Activated CD8-positive, alpha-beta memory T cell treated with anti-CD3 and anti-CD28 coated beads for 1 hour (primary cell): ENCODE measurements around the gene VSTM4.

Experiments used
- DNase-seq, 2 donors: peaks; one replicate each; pipeline ENCODE4 v3.0.0-alpha.2; 2020; ENCODE audit warnings: low read depth in 1 of 2; ENCODE audit errors: extremely low read depth in 1 of 2

The VSTM4 gene

GRCh38 chr10:49117376-49118070, 2.2 kb upstream of the VSTM4 start:
- no peak for DNase-seq

DNA sequence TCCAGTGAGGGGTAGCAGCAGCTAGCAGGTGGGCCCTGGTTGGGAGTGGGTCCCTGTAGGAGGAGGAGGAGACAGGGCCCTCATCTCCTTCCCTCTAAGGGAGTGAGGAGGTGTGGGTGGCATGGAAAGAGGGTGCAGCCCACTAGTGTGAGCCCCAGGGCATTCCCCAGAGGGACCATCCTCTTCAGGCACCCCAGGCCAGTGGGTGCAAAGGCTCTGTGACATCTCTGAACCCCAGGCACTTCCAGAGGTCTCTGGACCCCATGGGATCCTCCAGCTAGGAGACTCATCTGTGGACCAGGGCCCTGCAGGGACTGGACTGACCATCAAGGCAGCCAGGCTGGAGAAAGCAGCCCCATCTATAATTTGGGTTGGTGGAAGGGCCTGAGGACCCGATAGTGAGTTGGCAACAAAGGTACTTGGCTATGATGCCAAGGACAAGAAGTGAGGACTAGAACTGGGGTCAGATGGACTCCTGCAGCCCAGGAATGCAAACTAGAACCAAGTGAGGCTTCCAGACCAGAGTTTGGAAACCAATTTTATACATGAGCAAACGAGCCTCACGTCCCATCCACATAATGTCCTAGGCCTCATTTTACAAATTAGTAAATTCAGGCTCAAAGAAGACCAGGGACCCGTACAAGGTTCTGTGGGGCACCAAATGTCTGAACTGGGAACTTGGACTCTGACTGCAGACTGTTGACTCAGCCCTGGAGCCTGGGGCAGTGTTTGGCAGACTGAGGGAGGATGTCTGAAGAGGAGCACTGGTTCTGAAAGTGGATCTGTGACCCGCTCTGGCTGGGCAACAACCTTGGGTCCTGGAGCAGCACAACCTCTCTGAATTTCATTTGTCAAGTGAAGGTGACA, 1.4 kb upstream of the VSTM4 start:
- no peak for DNase-seq

- DNase-seq, result no peak
Measured at GRCh38 chr10:49115796-49116508, 630 bp upstream of the VSTM4 start.

- no peak for DNase-seq
Measured at GRCh38 chr10:49114718-49115014, 656 bp downstream of the VSTM4 start.

GRCh38 chr10:49113741-49114141, 1.6 kb downstream of the VSTM4 start:
- no peak for DNase-seq

DNA sequence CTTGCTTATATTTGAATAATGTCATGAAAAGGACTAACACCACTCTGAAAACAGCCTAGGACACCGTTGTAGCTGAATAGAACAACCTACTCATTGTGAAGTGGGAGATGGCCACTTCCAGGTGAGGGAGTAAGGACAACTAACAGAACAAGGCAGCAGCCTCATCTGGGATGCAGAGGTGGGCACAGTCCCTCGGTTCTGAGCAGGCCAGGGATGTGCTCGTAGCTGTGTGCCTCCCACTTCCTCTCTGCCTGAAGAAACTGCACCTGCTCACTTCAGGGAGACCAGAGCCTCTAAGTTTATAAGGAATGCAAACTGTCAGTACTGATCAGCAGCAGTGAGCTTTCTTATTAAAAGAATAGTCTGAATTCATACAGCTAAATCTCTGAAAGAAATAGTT, 2.5 kb downstream of the VSTM4 start:
- no peak for DNase-seq

DNA sequence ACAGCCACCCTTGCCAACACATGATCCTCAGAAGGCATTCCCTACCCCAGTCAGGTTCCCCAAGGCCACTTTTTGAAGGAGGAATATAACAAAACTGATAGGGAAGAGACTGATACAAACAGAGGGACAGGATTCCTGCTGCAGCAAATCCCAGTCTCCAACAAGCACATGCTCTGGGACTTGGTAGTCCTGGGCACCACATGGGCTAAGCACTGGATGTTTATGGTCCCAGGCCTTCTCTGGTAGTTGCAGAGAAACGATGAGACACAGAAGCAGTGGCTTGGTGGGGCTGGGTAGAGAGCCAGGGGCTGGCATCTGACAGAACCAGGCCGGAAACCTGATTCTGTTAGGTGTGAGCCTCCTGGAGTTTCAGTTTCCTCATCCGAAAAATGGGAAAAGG, 3.2 kb downstream of the VSTM4 start:
- DNase-seq, result no peak

- DNase-seq, result no peak
Measured at GRCh38 chr10:49111320-49111698, 4.0 kb downstream of the VSTM4 start.

GRCh38 chr10:49110684-49111319, 4.5 kb downstream of the VSTM4 start:
- DNase-seq, result no peak

DNA sequence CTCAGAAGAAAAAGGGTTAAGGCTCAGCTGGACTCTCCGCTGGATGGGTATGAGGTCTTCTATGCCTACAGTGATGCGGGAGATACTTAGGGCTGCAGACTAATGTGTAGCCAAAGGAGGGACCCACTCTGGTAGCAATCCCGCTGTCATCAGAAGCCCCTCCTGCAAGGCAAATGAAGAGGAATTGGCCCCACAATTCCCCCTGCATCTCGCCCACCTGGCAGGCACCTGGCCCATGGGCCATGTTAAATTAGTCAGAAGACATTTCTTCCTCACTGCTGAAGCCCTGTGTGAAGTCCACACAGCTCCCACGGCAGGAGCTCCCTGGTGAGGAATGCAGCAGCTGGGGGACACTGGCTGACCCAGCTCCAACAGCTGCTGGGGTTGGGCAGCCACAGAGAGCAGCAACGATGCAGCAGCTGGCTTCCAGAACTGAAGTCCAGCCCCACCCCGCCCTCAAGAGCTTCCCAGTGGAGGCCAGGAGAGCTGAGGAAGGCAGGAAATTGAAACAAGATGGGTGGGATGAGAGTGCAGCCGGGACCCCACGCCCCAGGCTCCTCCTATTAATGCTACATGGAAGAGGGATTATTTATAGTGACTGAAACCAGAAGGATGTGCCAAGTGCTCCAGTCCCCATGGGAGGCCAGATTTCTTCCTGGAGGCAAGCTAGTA, 5.5 kb downstream of the VSTM4 start:
- DNase-seq, result no peak

GRCh38 chr10:49108656-49109055, 6.7 kb downstream of the VSTM4 start:
- no peak for DNase-seq

- DNase-seq, result no peak
Measured at GRCh38 chr10:49107887-49108267, 7.4 kb downstream of the VSTM4 start.

DNA sequence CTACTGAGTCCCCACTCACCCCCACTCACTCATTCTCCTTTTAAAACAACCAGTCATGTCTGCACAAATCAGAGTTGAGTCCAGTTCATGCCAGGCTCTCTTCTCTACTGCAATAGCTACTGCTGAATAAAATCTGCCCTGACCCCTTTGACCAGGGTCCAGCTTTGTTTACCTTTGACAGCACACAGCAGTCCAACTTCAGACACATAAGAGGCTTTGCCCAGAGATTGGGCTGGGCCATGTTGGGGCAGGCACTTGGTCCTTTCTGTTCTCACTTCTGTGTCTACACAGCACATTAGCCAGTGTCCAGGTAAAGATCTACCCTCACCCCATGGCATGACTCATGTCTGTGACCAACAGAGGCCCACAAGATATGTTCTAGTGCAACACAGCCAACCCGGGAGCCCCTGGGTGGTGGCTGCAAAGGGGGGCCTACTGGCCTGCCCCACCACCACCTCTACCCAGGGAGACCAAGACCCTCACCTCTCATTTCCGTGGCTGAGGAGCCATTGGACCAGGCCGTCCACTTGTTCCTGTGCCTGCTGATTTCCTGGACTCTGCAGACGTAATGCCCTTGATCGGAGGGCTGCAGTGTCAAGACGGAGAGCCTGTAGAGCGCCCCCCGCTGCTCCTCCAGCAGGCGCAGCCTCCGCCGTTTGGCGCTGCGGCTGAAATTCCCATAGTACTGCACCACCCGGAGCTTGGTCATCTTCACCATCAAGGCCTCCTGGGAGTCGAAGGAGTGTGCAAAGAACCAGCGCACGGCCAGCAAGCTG, 8.0 kb downstream of the VSTM4 start:
- DNase-seq, result no peak

DNA sequence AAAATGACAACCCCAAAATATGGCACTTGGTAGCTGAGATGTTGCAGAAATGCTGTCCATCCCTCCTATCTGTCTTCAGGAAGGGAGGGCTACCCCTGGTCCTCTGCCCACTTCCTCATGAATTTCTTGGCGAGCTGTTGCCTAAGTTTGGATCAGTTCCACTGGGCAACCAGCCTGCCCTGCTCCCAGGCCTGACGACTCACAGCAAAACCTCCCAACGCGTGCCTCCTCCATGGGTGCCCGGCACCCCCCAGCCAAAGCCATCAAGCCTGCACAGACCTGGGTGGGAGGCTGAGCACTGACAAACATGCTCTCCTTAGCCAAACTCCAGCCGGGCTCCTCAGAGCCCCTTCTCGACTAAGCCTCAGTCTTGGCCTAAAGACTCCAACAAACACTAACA, 8.9 kb downstream of the VSTM4 start:
- DNase-seq, result no peak

GRCh38 chr10:49105076-49105475, 10.2 kb downstream of the VSTM4 start:
- no peak for DNase-seq

DNA sequence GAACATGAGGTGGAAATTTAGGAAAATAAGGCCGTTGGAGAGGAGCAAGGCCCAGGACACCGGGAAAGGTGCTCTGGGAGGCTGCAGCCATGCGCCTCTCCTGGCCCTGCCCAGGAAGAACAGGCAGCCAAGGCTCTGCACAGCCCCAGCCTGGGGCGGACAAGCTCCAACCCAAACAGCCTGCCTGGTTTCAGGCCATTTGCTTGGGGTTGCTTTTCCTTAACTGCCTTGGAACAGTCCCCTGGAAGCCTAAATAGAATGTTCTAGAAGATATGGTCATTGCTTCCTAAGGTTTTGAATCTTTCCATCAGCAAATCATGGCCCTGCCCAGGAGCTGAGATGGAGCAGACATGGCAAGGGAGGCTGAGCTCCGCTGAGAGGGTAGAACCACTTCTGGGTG, 11.0 kb downstream of the VSTM4 start:
- DNase-seq, result no peak

DNA sequence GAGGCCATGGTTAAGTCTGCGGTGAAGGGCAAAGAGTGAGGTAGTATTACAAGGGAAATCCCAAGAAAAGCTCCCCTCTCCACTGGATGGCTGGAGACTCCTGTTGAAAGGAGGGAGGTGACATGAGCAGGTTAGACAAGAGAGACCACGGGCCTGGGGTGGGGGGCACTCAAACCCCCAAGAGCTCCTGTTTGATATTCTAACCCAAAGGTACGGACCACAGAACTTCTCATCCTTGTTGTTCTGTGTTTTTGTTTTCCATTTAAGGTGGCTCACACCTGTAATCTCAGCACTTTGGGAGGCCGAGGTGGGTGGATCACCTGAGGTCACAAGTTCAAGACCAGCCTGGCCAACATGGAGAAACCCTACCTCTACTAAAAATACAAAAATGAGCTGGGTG, 11.6 kb downstream of the VSTM4 start:
- DNase-seq, result no peak

GRCh38 chr10:49099046-49099445, 16.3 kb downstream of the VSTM4 start:
- DNase-seq, result no peak

DNA sequence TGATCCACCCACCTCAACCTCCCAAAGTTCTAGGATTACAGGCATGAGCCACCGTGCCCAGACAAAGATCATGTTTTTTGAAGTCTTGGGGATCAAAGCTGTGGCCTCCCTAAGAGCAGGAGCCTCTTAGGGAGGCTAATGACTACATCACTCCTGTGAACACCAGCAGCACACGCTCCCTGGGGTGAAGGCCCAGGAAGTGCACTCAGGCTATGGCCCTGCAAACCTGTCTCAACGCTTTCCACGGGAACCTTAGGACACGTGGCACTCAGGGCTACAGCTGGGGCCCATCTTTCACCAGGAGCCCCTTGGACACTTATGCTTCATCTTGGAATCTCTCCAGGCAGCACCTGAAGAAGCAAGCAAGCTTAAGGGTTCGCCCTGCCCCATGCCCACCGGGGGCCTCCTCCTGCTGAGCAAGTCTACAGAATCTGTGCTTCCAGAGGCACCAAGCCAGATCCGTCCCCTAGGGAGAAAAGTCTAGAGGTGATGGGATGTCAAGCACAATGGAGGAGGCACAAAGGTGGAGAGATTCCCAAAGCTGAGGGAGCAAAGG, 18.4 kb downstream of the VSTM4 start:
- DNase-seq, result no peak

GRCh38 chr10:49094646-49095045, 20.7 kb downstream of the VSTM4 start:
- DNase-seq, result no peak
